ENCODE measurements around the gene CNBP. TPM values are rescaled to one million over a fixed set of nuclear protein-coding genes. Genes with fewer than 3 reads are reported as not detected.

The CNBP gene
- total and polyA plus RNA-seq, 4 donors, result 292 to 390 (median 327) TPM

GRCh38 chr3:129211772-129212171, 28.1 kb upstream of the CNBP start:
- ATAC-seq (ENCODE audit: insufficient read depth, low FRiP score) (peak; percentile 98), DNase-seq (peak; percentile 75 to 83 (median 76))
- TF ChIP-seq CTCF (IDR thresholded peaks at IDR 0.05; ENCODE audit: control extremely low read depth, extremely low read depth), result no peak
- Histone ChIP-seq H3K36me3 (ENCODE audit: control insufficient read depth in 4 of 4, insufficient read depth in 4 of 4, low read length in 4 of 4) (no peaks in the 10 kb centered on the region), H3K27ac (ENCODE audit: low read depth in 1 of 2, low read length in 1 of 2) (peak overlapping the region in 1 of 2 donors; percentile 11), H3K4me1 (ENCODE audit: control insufficient read depth in 5 of 5, insufficient read depth in 5 of 5, low read length in 5 of 5) (peaks cover 0 to 12% (median 0%) of the 10 kb centered on the region in 5 donors), H3K27me3 (ENCODE audit: control insufficient read depth in 3 of 3, insufficient read depth in 3 of 3, low read length in 2 of 3) (no peaks in the 10 kb centered on the region), H3K9me3 (ENCODE audit: control insufficient read depth in 4 of 4, insufficient read depth in 3 of 4, low read length in 3 of 4) (no peaks in the 10 kb centered on the region), H3K9ac (ENCODE audit: insufficient read depth in 1 of 2, low read length in 2 of 2) (no peak overlapping the region), H3K4me3 (no peak overlapping the region)
- WGBS, 2 donors, result 16 to 45% methylated on average over 6 of the region's 6 CpGs

- DNase-seq (no peak), ATAC-seq (ENCODE audit: insufficient read depth, low FRiP score) (no peak)
- no peak for TF ChIP-seq CTCF (IDR thresholded peaks at IDR 0.05; ENCODE audit: control extremely low read depth, extremely low read depth)
- Histone ChIP-seq H3K27ac (ENCODE audit: low read depth in 1 of 2, low read length in 1 of 2) (no peak overlapping the region), H3K9me3 (ENCODE audit: control insufficient read depth in 4 of 4, insufficient read depth in 3 of 4, low read length in 3 of 4) (no peaks in the 10 kb centered on the region), H3K4me1 (ENCODE audit: control insufficient read depth in 5 of 5, insufficient read depth in 5 of 5, low read length in 5 of 5) (peaks cover 0 to 14% (median 0%) of the 10 kb centered on the region in 5 donors), H3K27me3 (ENCODE audit: control insufficient read depth in 3 of 3, insufficient read depth in 3 of 3, low read length in 2 of 3) (no peaks in the 10 kb centered on the region), H3K9ac (ENCODE audit: insufficient read depth in 1 of 2, low read length in 2 of 2) (no peak overlapping the region), H3K4me3 (no peak overlapping the region), H3K36me3 (ENCODE audit: control insufficient read depth in 4 of 4, insufficient read depth in 4 of 4, low read length in 4 of 4) (no peaks in the 10 kb centered on the region)
- WGBS, 2 donors, result 37 to 60% methylated on average over 1 of the region's 1 CpG
Measured at GRCh38 chr3:129211345-129211744, 27.6 kb upstream of the CNBP start.

GRCh38 chr3:129207479-129207878, 23.8 kb upstream of the CNBP start:
- H3K9me3 ChIP-seq (ENCODE audit: control insufficient read depth in 4 of 4, insufficient read depth in 3 of 4, low read length in 3 of 4), result no peaks in the 10 kb centered on the region
- H3K27me3 ChIP-seq (ENCODE audit: control insufficient read depth in 3 of 3, insufficient read depth in 3 of 3, low read length in 2 of 3), result no peaks in the 10 kb centered on the region
- peak; percentile 84 to 93 (median 92) for DNase-seq
- no peak overlapping the region for H3K27ac ChIP-seq (ENCODE audit: low read depth in 1 of 2, low read length in 1 of 2)
- no peak overlapping the region for H3K9ac ChIP-seq (ENCODE audit: insufficient read depth in 1 of 2, low read length in 2 of 2)
- H3K36me3 ChIP-seq (ENCODE audit: control insufficient read depth in 4 of 4, insufficient read depth in 4 of 4, low read length in 4 of 4), result no peaks in the 10 kb centered on the region
- 61 to 74% methylated on average over 4 of the region's 4 CpGs for WGBS, 2 donors
- ATAC-seq (ENCODE audit: insufficient read depth, low FRiP score), result no peak
- peaks cover 0 to 15% (median 3%) of the 10 kb centered on the region in 5 donors for H3K4me1 ChIP-seq (ENCODE audit: control insufficient read depth in 5 of 5, insufficient read depth in 5 of 5, low read length in 5 of 5)
- no peak for TF ChIP-seq CTCF (IDR thresholded peaks at IDR 0.05; ENCODE audit: control extremely low read depth, extremely low read depth)
- no peak overlapping the region for H3K4me3 ChIP-seq
